Karpas-422 (cell line): ENCODE data around the gene ZNF148. TPM values are rescaled to one million over a fixed set of nuclear protein-coding genes. Genes with fewer than 3 reads are reported as not detected.

ENCODE experiments used
- DNase-seq: peaks from one replicate; pipeline ENCODE4 v3.0.0-alpha.2; 2015
- H2AFZ ChIP-seq: fragments of 200-600 bp; sonication (generic); 2 replicates; pipeline ENCODE4 v1.6.1; 2014; ENCODE audit warnings: antibody characterized with exemption, low read length, mixed read lengths
- H3K27ac ChIP-seq: fragments of 200-600 bp; sonication (generic); 2 replicates; pipeline ENCODE4 v1.5.1; 2014; ENCODE audit warnings: mild to moderate bottlenecking, low read length, moderate library complexity
- H3K27me3 ChIP-seq: fragments of 200-600 bp; sonication (generic); 2 replicates; pipeline ENCODE4 v1.6.1; 2014; ENCODE audit warnings: low read length, mixed read lengths
- H3K36me3 ChIP-seq: fragments of 200-600 bp; sonication (generic); 2 replicates; pipeline ENCODE4 v1.6.1; 2014; ENCODE audit warnings: low read length, mixed read lengths; ENCODE audit not compliant: insufficient read depth
- H3K4me1 ChIP-seq: fragments of 200-600 bp; sonication (generic); 2 replicates; pipeline ENCODE4 v1.6.1; 2014; ENCODE audit warnings: mild to moderate bottlenecking, low read length, mixed read lengths
- H3K4me2 ChIP-seq: fragments of 200-600 bp; sonication (generic); 2 replicates; pipeline ENCODE4 v1.6.1; 2014; ENCODE audit warnings: low read length, low read depth, mild to moderate bottlenecking; ENCODE audit not compliant: poor library complexity, severe bottlenecking
- H3K4me3 ChIP-seq: fragments of 200-600 bp; sonication (generic); 2 replicates; pipeline ENCODE4 v1.5.1; 2014; ENCODE audit warnings: mild to moderate bottlenecking, antibody characterized with exemption, low read length, mixed read lengths
- H3K79me2 ChIP-seq: fragments of 200-600 bp; sonication (generic); 2 replicates; pipeline ENCODE4 v1.6.1; 2014; ENCODE audit warnings: mild to moderate bottlenecking, low read length, mixed read lengths
- H3K9ac ChIP-seq: fragments of 200-600 bp; sonication (generic); 2 replicates; pipeline ENCODE4 v1.6.0; 2014; ENCODE audit warnings: low read length
- H3K9me2 ChIP-seq: fragments of 200-600 bp; sonication (generic), shearing (Covaris generic); replicated peaks from 2 replicates; pipeline ENCODE4 v1.6.0; 2014; ENCODE audit warnings: mild to moderate bottlenecking, low read length, moderate library complexity; ENCODE audit not compliant: insufficient read depth
- H3K9me3 ChIP-seq: fragments of 300-700, 200-600 bp; sonication (generic); 2 replicates; pipeline ENCODE4 v1.6.1; 2014; ENCODE audit warnings: low read length, mixed read lengths
- H4K20me1 ChIP-seq: fragments of 200-600 bp; sonication (generic); 2 replicates; pipeline ENCODE4 v1.6.1; 2014; ENCODE audit warnings: mild to moderate bottlenecking, antibody characterized with exemption, low read length, low read depth; ENCODE audit not compliant: insufficient read depth
- total RNA-seq: library from RNA; depleted of rRNA; stranded (reverse); fragments of >200 nt; shearing (Covaris generic); gene quantifications from 2 replicates; pipeline ENCODE4 v1.2.3, GENCODE V29; 2014; ENCODE audit warnings: low replicate concordance

ZNF148 gene
- total RNA-seq, 1 experiment from 2014 or later, result 53.8 TPM

GRCh38 chr3:125211523-125212090, 163.5 kb downstream of the ZNF148 start:
- Histone ChIP-seq H3K4me2 (no peak overlapping the region), H3K27me3 (no peaks in the 10 kb centered on the region), H3K9ac (no peak overlapping the region), H3K27ac (no peak overlapping the region), H3K4me3 (no peak overlapping the region), H3K36me3 (no peaks in the 10 kb centered on the region), H2AFZ (no peak overlapping the region), H3K9me3 (no peaks in the 10 kb centered on the region), H3K4me1 (no peaks in the 10 kb centered on the region), H4K20me1 (no peaks in the 10 kb centered on the region), H3K79me2 (no peaks in the 10 kb centered on the region), H3K9me2 (no peaks in the 10 kb centered on the region)
- DNase-seq, result no peak

- H3K4me1 ChIP-seq, result peaks cover 6% of the 10 kb centered on the region
- H3K79me2 ChIP-seq, result no peaks in the 10 kb centered on the region
- DNase-seq, result no peak
- H4K20me1 ChIP-seq, result no peaks in the 10 kb centered on the region
- no peak overlapping the region for H3K27ac ChIP-seq
- no peak overlapping the region for H2AFZ ChIP-seq
- no peaks in the 10 kb centered on the region for H3K27me3 ChIP-seq
- no peak overlapping the region for H3K9ac ChIP-seq
- no peaks in the 10 kb centered on the region for H3K36me3 ChIP-seq
- H3K4me2 ChIP-seq, result no peak overlapping the region
- no peaks in the 10 kb centered on the region for H3K9me2 ChIP-seq
- H3K4me3 ChIP-seq, result no peak overlapping the region
- no peaks in the 10 kb centered on the region for H3K9me3 ChIP-seq
These were observed 167.1 kb downstream of the ZNF148 start for GRCh38 chr3:125207949-125208568.

- H4K20me1 ChIP-seq, result no peaks in the 10 kb centered on the region
- H3K4me3 ChIP-seq, result no peak overlapping the region
- H3K4me1 ChIP-seq, result peaks cover 6% of the 10 kb centered on the region
- no peaks in the 10 kb centered on the region for H3K9me2 ChIP-seq
- H2AFZ ChIP-seq, result no peak overlapping the region
- no peaks in the 10 kb centered on the region for H3K36me3 ChIP-seq
- no peak overlapping the region for H3K27ac ChIP-seq
- H3K4me2 ChIP-seq, result no peak overlapping the region
- no peaks in the 10 kb centered on the region for H3K9me3 ChIP-seq
- no peaks in the 10 kb centered on the region for H3K79me2 ChIP-seq
- no peak overlapping the region for H3K9ac ChIP-seq
- no peaks in the 10 kb centered on the region for H3K27me3 ChIP-seq
- no peak for DNase-seq
These were observed 167.6 kb downstream of the ZNF148 start for GRCh38 chr3:125207507-125207906.

DNA sequence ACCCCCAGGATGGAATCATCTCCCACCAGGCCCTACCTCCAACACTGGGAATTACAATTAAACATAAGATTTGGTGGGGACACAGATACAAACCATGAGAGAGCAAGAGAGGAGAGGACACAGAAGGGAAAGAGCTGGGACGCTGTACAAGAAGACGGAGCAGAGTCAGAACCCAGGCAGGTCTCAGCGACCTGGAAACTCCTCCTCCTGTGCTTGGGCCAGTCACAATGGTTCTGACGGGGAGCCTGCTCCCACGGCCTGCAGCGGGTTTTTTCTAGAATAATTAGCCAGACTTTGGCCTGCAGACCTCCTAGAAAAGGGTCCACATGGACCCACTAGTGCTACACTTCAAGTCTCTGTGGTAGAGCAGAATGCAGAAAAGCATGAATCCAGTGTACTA, 168.2 kb downstream of the ZNF148 start:
- Histone ChIP-seq H3K9me3 (no peaks in the 10 kb centered on the region), H2AFZ (no peak overlapping the region), H3K4me1 (peaks cover 6% of the 10 kb centered on the region), H3K4me3 (no peak overlapping the region), H3K27me3 (no peaks in the 10 kb centered on the region), H3K4me2 (no peak overlapping the region), H3K9me2 (no peaks in the 10 kb centered on the region), H3K79me2 (no peaks in the 10 kb centered on the region), H3K9ac (no peak overlapping the region), H3K27ac (no peak overlapping the region), H3K36me3 (no peaks in the 10 kb centered on the region), H4K20me1 (no peaks in the 10 kb centered on the region)
- DNase-seq, result no peak

GRCh38 chr3:125203731-125204130, 171.4 kb downstream of the ZNF148 start:
- DNase-seq, result no peak

DNA sequence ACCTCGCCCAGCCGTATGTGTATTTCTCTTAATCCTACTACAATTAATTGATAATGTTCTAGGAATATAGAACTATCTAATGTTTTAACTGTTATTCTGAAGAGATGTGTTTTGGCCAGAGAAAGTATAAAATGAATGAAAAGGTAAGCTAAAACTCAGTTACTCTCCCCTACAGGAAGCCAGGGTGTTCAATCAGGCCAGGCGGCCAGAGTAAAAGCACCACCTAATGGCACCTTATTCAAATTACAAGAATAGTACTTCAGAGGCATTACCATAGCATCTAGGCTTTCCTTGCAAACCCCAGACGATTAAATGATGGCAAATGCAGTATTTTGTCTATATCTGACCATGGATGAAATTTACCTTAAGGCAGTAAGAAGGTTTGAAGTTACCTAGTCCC, 172.9 kb downstream of the ZNF148 start:
- H4K20me1 ChIP-seq, result no peaks in the 10 kb centered on the region
- no peak overlapping the region for H3K27ac ChIP-seq
- no peak overlapping the region for H3K9ac ChIP-seq
- no peak overlapping the region for H2AFZ ChIP-seq
- DNase-seq, result peak; percentile 80
- no peaks in the 10 kb centered on the region for H3K27me3 ChIP-seq
- no peak overlapping the region for H3K4me2 ChIP-seq
- no peak overlapping the region for H3K4me3 ChIP-seq
- H3K79me2 ChIP-seq, result no peaks in the 10 kb centered on the region
- H3K9me2 ChIP-seq, result no peaks in the 10 kb centered on the region
- peaks cover 16% of the 10 kb centered on the region for H3K4me1 ChIP-seq
- H3K36me3 ChIP-seq, result no peaks in the 10 kb centered on the region
- no peaks in the 10 kb centered on the region for H3K9me3 ChIP-seq

More at GRCh38 chr3:125203731-125204130, 171.4 kb downstream of the ZNF148 start:
- Histone ChIP-seq H4K20me1 (no peaks in the 10 kb centered on the region), H3K36me3 (no peaks in the 10 kb centered on the region), H3K79me2 (no peaks in the 10 kb centered on the region), H3K9me3 (no peaks in the 10 kb centered on the region), H3K27me3 (no peaks in the 10 kb centered on the region), H3K4me3 (no peak overlapping the region), H3K9ac (no peak overlapping the region), H2AFZ (no peak overlapping the region), H3K9me2 (no peaks in the 10 kb centered on the region), H3K4me1 (peaks cover 16% of the 10 kb centered on the region), H3K4me2 (no peak overlapping the region), H3K27ac (no peak overlapping the region)

GRCh38 chr3:125200731-125201139, 174.4 kb downstream of the ZNF148 start:
- H3K9ac ChIP-seq, result no peak overlapping the region
- H4K20me1 ChIP-seq, result no peaks in the 10 kb centered on the region
- no peaks in the 10 kb centered on the region for H3K9me3 ChIP-seq
- H3K9me2 ChIP-seq, result no peaks in the 10 kb centered on the region
- H2AFZ ChIP-seq, result no peak overlapping the region
- peaks cover 16% of the 10 kb centered on the region for H3K4me1 ChIP-seq
- H3K79me2 ChIP-seq, result no peaks in the 10 kb centered on the region
- no peak for DNase-seq
- no peaks in the 10 kb centered on the region for H3K27me3 ChIP-seq
- no peak overlapping the region for H3K4me3 ChIP-seq
- H3K36me3 ChIP-seq, result no peaks in the 10 kb centered on the region
- H3K4me2 ChIP-seq, result no peak overlapping the region
- no peak overlapping the region for H3K27ac ChIP-seq

GRCh38 chr3:125194849-125195601, 180.1 kb downstream of the ZNF148 start:
- H3K36me3 ChIP-seq, result no peaks in the 10 kb centered on the region
- no peak overlapping the region for H2AFZ ChIP-seq
- no peak overlapping the region for H3K9ac ChIP-seq
- no peak overlapping the region for H3K4me3 ChIP-seq
- no peak for DNase-seq
- H3K27me3 ChIP-seq, result no peaks in the 10 kb centered on the region
- no peak overlapping the region for H3K27ac ChIP-seq
- H3K4me2 ChIP-seq, result no peak overlapping the region
- no peaks in the 10 kb centered on the region for H3K9me2 ChIP-seq
- H3K9me3 ChIP-seq, result no peaks in the 10 kb centered on the region
- peaks cover 17% of the 10 kb centered on the region for H3K4me1 ChIP-seq
- no peaks in the 10 kb centered on the region for H4K20me1 ChIP-seq
- H3K79me2 ChIP-seq, result no peaks in the 10 kb centered on the region
